HCT116 (cell line): ENCODE data around the gene ENGASE. TPM values are rescaled to one million over a fixed set of nuclear protein-coding genes. Genes with fewer than 3 reads are reported as not detected.

Experiments
- ATAC-seq: fragments of 200-7000 bp; cut with Tn5 transposase; 2 replicates; pipeline ENCODE4 v1.9.1; 2020; ENCODE audit warnings: mild to moderate bottlenecking, moderate library complexity
- BruUV-seq: library from RNA; stranded (reverse); fragments of 400-500 nt; replicated peaks from 2 replicates; lab custom pipeline; 2021; lab: Mats Ljungman, UMichigan
- CTCF ChIA-PET: fragments of 300-600 bp; sonication (Branson Sonifier 250); formaldehyde crosslinking; loops from one replicate; lab custom pipeline; 2021; ENCODE audit warnings: antibody characterized with exemption; lab: Charles Lee
- POLR2A ChIA-PET: fragments of 300-600, 350-600 bp; sonication (Branson Sonifier 250); formaldehyde crosslinking; loops from one replicate; lab custom pipeline; 2021; ENCODE audit warnings: antibody characterized with exemption; lab: Charles Lee
- RAD21 ChIA-PET, 2 experiments: fragments of 300-600 bp; sonication (Branson Sonifier 250); formaldehyde crosslinking; loops; one replicate each; lab custom pipeline; 2023; ENCODE audit warnings: low total read pairs in 2 of 2; ENCODE audit not compliant: uncharacterized antibody in 2 of 2, unreplicated experiment in 2 of 2, low non-redundant PET in 1 of 2; lab: Charles Lee
- DNase-seq: peaks from one replicate; pipeline ENCODE4 v3.0.0-alpha.2; 2010; ENCODE audit warnings: low read depth, low spot score
- H2AFZ ChIP-seq: fragments of 200-600 bp; shearing (Covaris generic), sonication (generic); 2 replicates; pipeline ENCODE4 v1.6.1; 2017; ENCODE audit warnings: low read depth, mixed run types, mixed read lengths, antibody characterized with exemption, low read length; ENCODE audit not compliant: poor library complexity, severe bottlenecking
- H3K27ac ChIP-seq: 2 replicates; pipeline ENCODE4 v1.5.1; 2012; ENCODE audit warnings: low read depth, low read length
- H3K27me3 ChIP-seq: fragments of 200-600 bp; sonication (generic); 2 replicates; pipeline ENCODE4 v1.6.1; 2016; ENCODE audit warnings: mixed run types, low read length, mixed read lengths; ENCODE audit not compliant: insufficient read depth
- H3K36me3 ChIP-seq, 2 experiments: fragments of 200-500 bp in 1 of 2; fragments of 200-600 bp in 1 of 2; sonication (Bioruptor generic) in 1 of 2; sonication (generic) in 1 of 2; 2 replicates each; pipeline versions ENCODE4 v1.5.1 to v1.6.1; 2014 to 2016; ENCODE audit warnings: low read length in 2 of 2, inconsistent platforms in 1 of 2, mixed read lengths in 1 of 2, mixed run types in 1 of 2; ENCODE audit not compliant: insufficient read depth in 2 of 2, control insufficient read depth in 1 of 2
- H3K4me1 ChIP-seq, 2 experiments: fragments of 200-600 bp in 1 of 2; sonication (generic) in 1 of 2; 2 replicates each; pipeline versions ENCODE4 v1.5.1 to v1.6.1; 2012 to 2017; ENCODE audit warnings: low read length in 2 of 2, inconsistent platforms in 1 of 2, mild to moderate bottlenecking in 1 of 2, mixed read lengths in 1 of 2, mixed run types in 1 of 2, moderate library complexity in 1 of 2; ENCODE audit not compliant: insufficient read depth in 2 of 2, control insufficient read depth in 1 of 2
- H3K4me2 ChIP-seq: fragments of 200-600 bp; sonication (generic); 2 replicates; pipeline ENCODE4 v1.6.1; 2017; ENCODE audit warnings: mixed run types, low read length, mixed read lengths
- H3K4me3 ChIP-seq, 2 experiments: fragments of 200-600 bp in 1 of 2; sonication (generic) in 1 of 2; replicated peaks in 1 of 2; 2 replicates each; pipeline ENCODE4 v1.5.1; 2011 to 2016; ENCODE audit warnings: low read length in 2 of 2, control low read depth in 1 of 2, low read depth in 1 of 2, mild to moderate bottlenecking in 1 of 2, mixed read lengths in 1 of 2, mixed run types in 1 of 2
- H3K79me2 ChIP-seq: fragments of 200-600 bp; sonication (generic); 2 replicates; pipeline ENCODE4 v1.6.1; 2017; ENCODE audit warnings: mild to moderate bottlenecking, mixed run types, low read length, moderate library complexity, mixed read lengths; ENCODE audit not compliant: insufficient read depth
- H3K9ac ChIP-seq: fragments of 200-600 bp; sonication (generic); 2 replicates; pipeline ENCODE4 v1.6.1; 2016; ENCODE audit warnings: low read length, mixed read lengths
- H3K9me2 ChIP-seq: fragments of 200-600 bp; sonication (generic), shearing (Covaris generic); 2 replicates; pipeline ENCODE4 v1.6.1; 2017; ENCODE audit warnings: mixed run types, mild to moderate bottlenecking, moderate library complexity; ENCODE audit not compliant: insufficient read depth
- H3K9me3 ChIP-seq, 2 experiments: fragments of 200-500 bp in 1 of 2; fragments of 200-600 bp in 1 of 2; sonication (Bioruptor generic) in 1 of 2; sonication (generic) in 1 of 2; 2 replicates each; pipeline ENCODE4 v1.6.1; 2014 to 2017; ENCODE audit warnings: low read length in 2 of 2, mixed read lengths in 2 of 2, inconsistent platforms in 1 of 2, low read depth in 1 of 2, mild to moderate bottlenecking in 1 of 2, mixed run types in 1 of 2, moderate library complexity in 1 of 2; ENCODE audit not compliant: control insufficient read depth in 1 of 2, insufficient read depth in 1 of 2
- H4K20me1 ChIP-seq: fragments of 200-600 bp; sonication (generic), shearing (Covaris generic); 2 replicates; pipeline ENCODE4 v1.6.1; 2017; ENCODE audit warnings: mixed run types, mild to moderate bottlenecking, moderate library complexity; ENCODE audit not compliant: insufficient read depth
- CBX3 ChIP-seq: IDR thresholded peaks from 2 replicates; pipeline ENCODE4 v1.6.1; 2012; ENCODE audit warnings: low read depth
- CEBPB ChIP-seq: IDR thresholded peaks from 2 replicates; pipeline ENCODE4 v1.6.1; 2012; ENCODE audit warnings: low read depth
- EGR1 ChIP-seq: IDR thresholded peaks from 2 replicates; pipeline ENCODE4 v1.6.1; 2012; ENCODE audit warnings: low read depth
- ELF1 ChIP-seq: IDR thresholded peaks from 2 replicates; pipeline ENCODE4 v1.6.1; 2012; ENCODE audit warnings: low read depth, borderline replicate concordance
- EZH2 ChIP-seq: fragments of 200-600 bp; sonication (generic); IDR thresholded peaks from 2 replicates; pipeline ENCODE4 v1.6.1; 2017; ENCODE audit warnings: antibody characterized with exemption, mixed run types
- EZH2phosphoT487 ChIP-seq: fragments of 200-600 bp; IDR thresholded peaks from 2 replicates; pipeline ENCODE4 v1.6.1; 2018; ENCODE audit warnings: antibody characterized with exemption, borderline replicate concordance
- FOSL1 ChIP-seq: IDR thresholded peaks from 2 replicates; pipeline ENCODE4 v1.6.1; 2012; ENCODE audit warnings: low read depth
- JUND ChIP-seq: IDR thresholded peaks from 2 replicates; pipeline ENCODE4 v1.6.1; 2012
- POLR2A ChIP-seq: IDR thresholded peaks from 2 replicates; pipeline ENCODE4 v1.7.0; 2011; ENCODE audit warnings: borderline replicate concordance; ENCODE audit not compliant: insufficient read depth, insufficient read length; ENCODE audit errors: extremely low read depth
- SIN3A ChIP-seq: IDR thresholded peaks from 2 replicates; pipeline ENCODE4 v1.6.1; 2012; ENCODE audit warnings: low read depth
- SP1 ChIP-seq: IDR thresholded peaks from 2 replicates; pipeline ENCODE4 v1.6.1; 2012; ENCODE audit warnings: low read depth
- SRF ChIP-seq: IDR thresholded peaks from 2 replicates; pipeline ENCODE4 v1.6.1; 2012; ENCODE audit warnings: low read depth
- YY1 ChIP-seq: IDR thresholded peaks from 2 replicates; pipeline ENCODE4 v1.6.1; 2011; ENCODE audit warnings: low read length, low read depth, moderate library complexity, mild to moderate bottlenecking; ENCODE audit not compliant: insufficient replicate concordance; ENCODE audit errors: extremely low read depth
- ZFX ChIP-seq: fragments of 450-650 bp; IDR thresholded peaks from 2 replicates; pipeline ENCODE4 v1.6.1; 2017
- ZNF274 ChIP-seq: fragments of 200-500 bp; sonication (Bioruptor generic); IDR thresholded peaks from 2 replicates; pipeline ENCODE4 v1.6.1; 2014; ENCODE audit warnings: mild to moderate bottlenecking, low read depth, low read length, inconsistent platforms
- intact Hi-C: fragments of 100-400 bp; cut with micrococcal nuclease; formaldehyde crosslinking; loops from 2 replicates; pipeline ENCODE4 v1.10.0; 2022
- total RNA-seq: library from RNA; stranded (reverse); gene quantifications from one replicate; pipeline ENCODE4 v1.2.1, GENCODE V29; 2021; ENCODE audit not compliant: unreplicated experiment
- TF ChIP-seq, protein P1 (sequence below): IDR thresholded peaks from 2 replicates; pipeline ENCODE4 v1.6.1; 2011; ENCODE audit warnings: mild to moderate bottlenecking, low read length, moderate library complexity; ENCODE audit not compliant: insufficient replicate concordance; ENCODE audit errors: extremely low read depth
- TF ChIP-seq, protein P2 (sequence below), 3 experiments: fragments of 200-600 bp in 1 of 3; sonication (generic) in 1 of 3; IDR thresholded peaks in 2 of 3; conservative IDR thresholded peaks in 1 of 3; 2 replicates each; pipeline ENCODE4 v1.5.1; 2012 to 2017; ENCODE audit warnings: low read depth in 2 of 3, low read length in 2 of 3, antibody characterized with exemption in 1 of 3, borderline replicate concordance in 1 of 3, control low read depth in 1 of 3, mild to moderate bottlenecking in 1 of 3, mixed read lengths in 1 of 3, mixed run types in 1 of 3, moderate library complexity in 1 of 3; ENCODE audit not compliant: insufficient read depth in 1 of 3
- TF ChIP-seq, protein P3 (sequence below): IDR thresholded peaks from 2 replicates; pipeline ENCODE4 v1.6.1; 2012
- TF ChIP-seq, protein P4 (sequence below): IDR thresholded peaks from 2 replicates; pipeline ENCODE4 v1.6.1; 2012; ENCODE audit warnings: low read depth

ENGASE gene
- total RNA-seq, 1 experiment from 2014 or later = 54.2 TPM

DNA sequence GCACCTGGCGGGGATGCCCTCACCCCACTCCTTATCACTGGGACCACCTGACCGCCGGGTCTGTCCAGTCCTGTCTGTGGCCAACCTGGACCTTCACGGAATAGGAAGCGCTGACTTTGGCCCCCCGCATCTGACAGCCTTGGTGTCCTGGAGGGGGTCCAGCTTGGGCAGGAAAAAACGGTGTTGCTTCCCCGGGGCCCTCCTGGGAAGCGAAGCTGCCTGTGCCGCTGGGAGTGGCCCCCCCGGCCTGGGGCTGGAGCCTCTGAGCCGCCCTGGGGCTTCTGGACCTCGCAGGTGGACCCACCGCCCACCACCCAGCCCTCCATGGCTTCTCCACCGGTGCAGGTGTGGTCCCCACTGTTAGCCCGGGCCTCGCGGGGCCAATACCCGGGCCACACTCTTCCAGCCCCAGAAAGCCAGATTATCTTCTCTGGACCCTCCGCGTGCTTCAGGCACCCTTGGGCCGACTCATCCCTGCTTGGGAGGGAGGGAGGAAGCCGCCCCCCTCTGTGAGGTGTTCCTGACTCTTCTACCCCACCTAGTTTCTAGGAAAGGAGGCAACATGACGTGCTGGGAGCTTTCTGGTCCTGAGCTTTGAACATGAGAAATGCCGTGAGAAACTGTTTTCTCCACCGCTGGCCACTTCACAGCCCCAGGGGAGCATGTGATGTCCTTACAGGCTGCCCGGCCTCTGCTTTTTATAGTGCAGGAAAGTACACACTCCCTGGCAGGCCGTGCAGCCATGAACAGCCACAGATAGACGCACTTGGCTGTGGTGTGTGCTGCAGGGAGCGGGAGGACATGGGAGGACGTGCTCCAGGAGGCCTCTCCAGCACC, 49.5 kb upstream of the ENGASE start:
- Histone ChIP-seq H3K27ac (peak overlapping the region; percentile 29; the same call in 1 of the 2 replicates), H4K20me1 (no peaks in the 10 kb centered on the region), H3K79me2 (no peaks in the 10 kb centered on the region), H3K9ac (peak overlapping the region; percentile 60), H3K4me2 (peak overlapping the region; percentile 82), H3K9me2 (no peaks in the 10 kb centered on the region), H3K36me3 (no peaks in the 10 kb centered on the region), H3K9me3 (no peaks in the 10 kb centered on the region), H3K4me3 (peak overlapping the region; percentile 47 to 61), H3K27me3 (no peaks in the 10 kb centered on the region), H3K4me1 (peaks cover 45 to 59% of the 10 kb centered on the region in 2 experiments), H2AFZ (no peak overlapping the region)
- DNase-seq (no peak), ATAC-seq (no peak)
- TF ChIP-seq ELF1 (no peak), SIN3A (no peak), CEBPB (no peak), SRF (no peak), EZH2 (no peak), YY1 (no peak), SP1 (no peak), FOSL1 (no peak), EGR1 (no peak), ZNF274 (no peak), EZH2phosphoT487 (no peak), JUND (no peak), ZFX (no peak), CBX3 (no peak), POLR2A (no peak)
- TF ChIP-seq, protein P1, sequence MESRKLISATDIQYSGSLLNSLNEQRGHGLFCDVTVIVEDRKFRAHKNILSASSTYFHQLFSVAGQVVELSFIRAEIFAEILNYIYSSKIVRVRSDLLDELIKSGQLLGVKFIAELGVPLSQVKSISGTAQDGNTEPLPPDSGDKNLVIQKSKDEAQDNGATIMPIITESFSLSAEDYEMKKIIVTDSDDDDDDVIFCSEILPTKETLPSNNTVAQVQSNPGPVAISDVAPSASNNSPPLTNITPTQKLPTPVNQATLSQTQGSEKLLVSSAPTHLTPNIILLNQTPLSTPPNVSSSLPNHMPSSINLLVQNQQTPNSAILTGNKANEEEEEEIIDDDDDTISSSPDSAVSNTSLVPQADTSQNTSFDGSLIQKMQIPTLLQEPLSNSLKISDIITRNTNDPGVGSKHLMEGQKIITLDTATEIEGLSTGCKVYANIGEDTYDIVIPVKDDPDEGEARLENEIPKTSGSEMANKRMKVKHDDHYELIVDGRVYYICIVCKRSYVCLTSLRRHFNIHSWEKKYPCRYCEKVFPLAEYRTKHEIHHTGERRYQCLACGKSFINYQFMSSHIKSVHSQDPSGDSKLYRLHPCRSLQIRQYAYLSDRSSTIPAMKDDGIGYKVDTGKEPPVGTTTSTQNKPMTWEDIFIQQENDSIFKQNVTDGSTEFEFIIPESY = no peak
- TF ChIP-seq, protein P2, sequence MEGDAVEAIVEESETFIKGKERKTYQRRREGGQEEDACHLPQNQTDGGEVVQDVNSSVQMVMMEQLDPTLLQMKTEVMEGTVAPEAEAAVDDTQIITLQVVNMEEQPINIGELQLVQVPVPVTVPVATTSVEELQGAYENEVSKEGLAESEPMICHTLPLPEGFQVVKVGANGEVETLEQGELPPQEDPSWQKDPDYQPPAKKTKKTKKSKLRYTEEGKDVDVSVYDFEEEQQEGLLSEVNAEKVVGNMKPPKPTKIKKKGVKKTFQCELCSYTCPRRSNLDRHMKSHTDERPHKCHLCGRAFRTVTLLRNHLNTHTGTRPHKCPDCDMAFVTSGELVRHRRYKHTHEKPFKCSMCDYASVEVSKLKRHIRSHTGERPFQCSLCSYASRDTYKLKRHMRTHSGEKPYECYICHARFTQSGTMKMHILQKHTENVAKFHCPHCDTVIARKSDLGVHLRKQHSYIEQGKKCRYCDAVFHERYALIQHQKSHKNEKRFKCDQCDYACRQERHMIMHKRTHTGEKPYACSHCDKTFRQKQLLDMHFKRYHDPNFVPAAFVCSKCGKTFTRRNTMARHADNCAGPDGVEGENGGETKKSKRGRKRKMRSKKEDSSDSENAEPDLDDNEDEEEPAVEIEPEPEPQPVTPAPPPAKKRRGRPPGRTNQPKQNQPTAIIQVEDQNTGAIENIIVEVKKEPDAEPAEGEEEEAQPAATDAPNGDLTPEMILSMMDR (IDR thresholded peaks at IDR 0.05 in 2 of 3, conservative IDR thresholded peaks at IDR 0.05 in 1 of 3; ENCODE audit: borderline replicate concordance in 1 of 3, insufficient read depth in 1 of 3, low read depth in 2 of 3, low read length in 2 of 3) = no peak
- TF ChIP-seq, protein P3, sequence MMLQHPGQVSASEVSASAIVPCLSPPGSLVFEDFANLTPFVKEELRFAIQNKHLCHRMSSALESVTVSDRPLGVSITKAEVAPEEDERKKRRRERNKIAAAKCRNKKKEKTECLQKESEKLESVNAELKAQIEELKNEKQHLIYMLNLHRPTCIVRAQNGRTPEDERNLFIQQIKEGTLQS = no peak
- TF ChIP-seq, protein P4, sequence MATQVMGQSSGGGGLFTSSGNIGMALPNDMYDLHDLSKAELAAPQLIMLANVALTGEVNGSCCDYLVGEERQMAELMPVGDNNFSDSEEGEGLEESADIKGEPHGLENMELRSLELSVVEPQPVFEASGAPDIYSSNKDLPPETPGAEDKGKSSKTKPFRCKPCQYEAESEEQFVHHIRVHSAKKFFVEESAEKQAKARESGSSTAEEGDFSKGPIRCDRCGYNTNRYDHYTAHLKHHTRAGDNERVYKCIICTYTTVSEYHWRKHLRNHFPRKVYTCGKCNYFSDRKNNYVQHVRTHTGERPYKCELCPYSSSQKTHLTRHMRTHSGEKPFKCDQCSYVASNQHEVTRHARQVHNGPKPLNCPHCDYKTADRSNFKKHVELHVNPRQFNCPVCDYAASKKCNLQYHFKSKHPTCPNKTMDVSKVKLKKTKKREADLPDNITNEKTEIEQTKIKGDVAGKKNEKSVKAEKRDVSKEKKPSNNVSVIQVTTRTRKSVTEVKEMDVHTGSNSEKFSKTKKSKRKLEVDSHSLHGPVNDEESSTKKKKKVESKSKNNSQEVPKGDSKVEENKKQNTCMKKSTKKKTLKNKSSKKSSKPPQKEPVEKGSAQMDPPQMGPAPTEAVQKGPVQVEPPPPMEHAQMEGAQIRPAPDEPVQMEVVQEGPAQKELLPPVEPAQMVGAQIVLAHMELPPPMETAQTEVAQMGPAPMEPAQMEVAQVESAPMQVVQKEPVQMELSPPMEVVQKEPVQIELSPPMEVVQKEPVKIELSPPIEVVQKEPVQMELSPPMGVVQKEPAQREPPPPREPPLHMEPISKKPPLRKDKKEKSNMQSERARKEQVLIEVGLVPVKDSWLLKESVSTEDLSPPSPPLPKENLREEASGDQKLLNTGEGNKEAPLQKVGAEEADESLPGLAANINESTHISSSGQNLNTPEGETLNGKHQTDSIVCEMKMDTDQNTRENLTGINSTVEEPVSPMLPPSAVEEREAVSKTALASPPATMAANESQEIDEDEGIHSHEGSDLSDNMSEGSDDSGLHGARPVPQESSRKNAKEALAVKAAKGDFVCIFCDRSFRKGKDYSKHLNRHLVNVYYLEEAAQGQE = no peak
- intact Hi-C loops = no loop called here
- TSS peak; percentile 69 for BruUV-seq
- POLR2A ChIA-PET = interaction anchor here (1.6 kb wide), 1 partner anchor 15 kb away, joined by 7 read pairs; the partner anchor contains the start of gene CANT1
- RAD21 ChIA-PET = no interaction called here
- CTCF ChIA-PET = no interaction called here
